ENCODE measurements around the gene VILL.

DNA sequence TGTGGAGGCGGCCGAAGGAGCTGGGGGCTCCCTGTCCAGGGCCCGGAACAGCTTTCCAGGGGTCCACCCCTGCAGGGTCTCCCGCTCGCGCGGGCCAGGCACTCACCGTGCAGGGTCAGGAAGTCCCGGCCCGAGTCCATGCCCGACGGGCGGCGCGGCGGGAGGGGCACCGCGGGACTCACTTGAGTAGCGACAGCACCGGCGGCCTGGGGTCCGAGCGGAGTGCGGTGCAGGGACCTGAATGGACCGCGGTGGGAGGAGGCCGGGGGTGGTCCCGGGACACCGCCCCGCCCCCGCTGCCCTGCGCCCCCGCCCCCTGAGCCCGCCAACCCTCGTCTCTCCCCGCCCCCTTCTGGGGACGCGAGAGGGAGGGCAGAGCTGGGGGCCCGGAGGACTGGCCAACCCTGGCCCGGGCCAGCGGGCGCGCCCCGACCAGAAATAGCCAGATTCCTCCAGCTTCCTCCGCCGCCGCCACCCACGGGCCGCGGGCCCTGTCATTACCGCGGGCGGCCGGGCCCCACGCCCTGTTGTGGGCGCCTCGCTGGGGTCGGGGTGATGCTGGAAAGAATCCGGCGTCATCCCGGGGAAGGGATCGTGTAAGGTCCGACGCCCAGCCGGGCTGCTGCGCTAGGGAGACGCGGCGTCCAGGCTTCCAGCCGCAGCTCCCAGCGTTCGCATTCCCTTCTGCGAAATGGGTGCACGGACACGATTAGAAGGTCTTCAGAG is 39.0 kb downstream of the VILL start, which contains the start of gene PLCD1:
- TF ChIP-seq EP300 (IDR thresholded peaks at IDR 0.05; ENCODE audit: borderline replicate concordance in 1 of 2, low read depth in 1 of 2, low read length in 1 of 2) (no peak), FOXM1 (IDR thresholded peaks at IDR 0.05; ENCODE audit: low read depth) (no peak), FOSL2 (IDR thresholded peaks at IDR 0.05; ENCODE audit: borderline replicate concordance, low read depth) (no peak), RAD21 (IDR thresholded peaks at IDR 0.05; ENCODE audit: low read length) (no peak), POLR2AphosphoS5 (IDR thresholded peaks at IDR 0.05; ENCODE audit: low read depth, low read length) (peak; percentile 61; the same call in 1 of the 2 replicates), CHD2 (IDR thresholded peaks at IDR 0.05; ENCODE audit: low read length, partially characterized antibody) (no peak), EZH2phosphoT487 (IDR thresholded peaks at IDR 0.05; ENCODE audit: borderline replicate concordance, low read depth) (no peak), GABPA (IDR thresholded peaks at IDR 0.05; ENCODE audit: low read depth) (no peak)
- TF ChIP-seq, protein P1, sequence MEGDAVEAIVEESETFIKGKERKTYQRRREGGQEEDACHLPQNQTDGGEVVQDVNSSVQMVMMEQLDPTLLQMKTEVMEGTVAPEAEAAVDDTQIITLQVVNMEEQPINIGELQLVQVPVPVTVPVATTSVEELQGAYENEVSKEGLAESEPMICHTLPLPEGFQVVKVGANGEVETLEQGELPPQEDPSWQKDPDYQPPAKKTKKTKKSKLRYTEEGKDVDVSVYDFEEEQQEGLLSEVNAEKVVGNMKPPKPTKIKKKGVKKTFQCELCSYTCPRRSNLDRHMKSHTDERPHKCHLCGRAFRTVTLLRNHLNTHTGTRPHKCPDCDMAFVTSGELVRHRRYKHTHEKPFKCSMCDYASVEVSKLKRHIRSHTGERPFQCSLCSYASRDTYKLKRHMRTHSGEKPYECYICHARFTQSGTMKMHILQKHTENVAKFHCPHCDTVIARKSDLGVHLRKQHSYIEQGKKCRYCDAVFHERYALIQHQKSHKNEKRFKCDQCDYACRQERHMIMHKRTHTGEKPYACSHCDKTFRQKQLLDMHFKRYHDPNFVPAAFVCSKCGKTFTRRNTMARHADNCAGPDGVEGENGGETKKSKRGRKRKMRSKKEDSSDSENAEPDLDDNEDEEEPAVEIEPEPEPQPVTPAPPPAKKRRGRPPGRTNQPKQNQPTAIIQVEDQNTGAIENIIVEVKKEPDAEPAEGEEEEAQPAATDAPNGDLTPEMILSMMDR (IDR thresholded peaks at IDR 0.05): no peak

Data from SK-N-SH (cell line).